HCT116 (cell line): ENCODE data around the gene NTSR2. TPM values are rescaled to one million over a fixed set of nuclear protein-coding genes. Genes with fewer than 3 reads are reported as not detected.

Experiments used
- ATAC-seq: fragments of 200-7000 bp; cut with Tn5 transposase; 2 replicates; pipeline ENCODE4 v1.9.1; 2020; ENCODE audit warnings: mild to moderate bottlenecking, moderate library complexity
- BruUV-seq: library from RNA; stranded (reverse); fragments of 400-500 nt; replicated peaks from 2 replicates; lab custom pipeline; 2021; lab: Mats Ljungman, UMichigan
- CTCF ChIA-PET: fragments of 300-600 bp; sonication (Branson Sonifier 250); formaldehyde crosslinking; loops from one replicate; lab custom pipeline; 2021; ENCODE audit warnings: antibody characterized with exemption; lab: Charles Lee
- POLR2A ChIA-PET: fragments of 300-600, 350-600 bp; sonication (Branson Sonifier 250); formaldehyde crosslinking; loops from one replicate; lab custom pipeline; 2021; ENCODE audit warnings: antibody characterized with exemption; lab: Charles Lee
- RAD21 ChIA-PET, 2 experiments: fragments of 300-600 bp; sonication (Branson Sonifier 250); formaldehyde crosslinking; loops; one replicate each; lab custom pipeline; 2023; ENCODE audit warnings: low total read pairs in 2 of 2; ENCODE audit not compliant: uncharacterized antibody in 2 of 2, unreplicated experiment in 2 of 2, low non-redundant PET in 1 of 2; lab: Charles Lee
- DNase-seq: peaks from one replicate; pipeline ENCODE4 v3.0.0-alpha.2; 2010; ENCODE audit warnings: low read depth, low spot score
- H2AFZ ChIP-seq: fragments of 200-600 bp; shearing (Covaris generic), sonication (generic); 2 replicates; pipeline ENCODE4 v1.6.1; 2017; ENCODE audit warnings: low read depth, mixed run types, mixed read lengths, antibody characterized with exemption, low read length; ENCODE audit not compliant: poor library complexity, severe bottlenecking
- H3K27ac ChIP-seq: 2 replicates; pipeline ENCODE4 v1.5.1; 2012; ENCODE audit warnings: low read depth, low read length
- H3K27me3 ChIP-seq: fragments of 200-600 bp; sonication (generic); 2 replicates; pipeline ENCODE4 v1.6.1; 2016; ENCODE audit warnings: mixed run types, low read length, mixed read lengths; ENCODE audit not compliant: insufficient read depth
- H3K36me3 ChIP-seq, 2 experiments: fragments of 200-500 bp in 1 of 2; fragments of 200-600 bp in 1 of 2; sonication (Bioruptor generic) in 1 of 2; sonication (generic) in 1 of 2; 2 replicates each; pipeline versions ENCODE4 v1.5.1 to v1.6.1; 2014 to 2016; ENCODE audit warnings: low read length in 2 of 2, inconsistent platforms in 1 of 2, mixed read lengths in 1 of 2, mixed run types in 1 of 2; ENCODE audit not compliant: insufficient read depth in 2 of 2, control insufficient read depth in 1 of 2
- H3K4me1 ChIP-seq, 2 experiments: fragments of 200-600 bp in 1 of 2; sonication (generic) in 1 of 2; 2 replicates each; pipeline versions ENCODE4 v1.5.1 to v1.6.1; 2012 to 2017; ENCODE audit warnings: low read length in 2 of 2, inconsistent platforms in 1 of 2, mild to moderate bottlenecking in 1 of 2, mixed read lengths in 1 of 2, mixed run types in 1 of 2, moderate library complexity in 1 of 2; ENCODE audit not compliant: insufficient read depth in 2 of 2, control insufficient read depth in 1 of 2
- H3K4me2 ChIP-seq: fragments of 200-600 bp; sonication (generic); 2 replicates; pipeline ENCODE4 v1.6.1; 2017; ENCODE audit warnings: mixed run types, low read length, mixed read lengths
- H3K4me3 ChIP-seq, 2 experiments: fragments of 200-600 bp in 1 of 2; sonication (generic) in 1 of 2; replicated peaks in 1 of 2; 2 replicates each; pipeline ENCODE4 v1.5.1; 2011 to 2016; ENCODE audit warnings: low read length in 2 of 2, control low read depth in 1 of 2, low read depth in 1 of 2, mild to moderate bottlenecking in 1 of 2, mixed read lengths in 1 of 2, mixed run types in 1 of 2
- H3K79me2 ChIP-seq: fragments of 200-600 bp; sonication (generic); 2 replicates; pipeline ENCODE4 v1.6.1; 2017; ENCODE audit warnings: mild to moderate bottlenecking, mixed run types, low read length, moderate library complexity, mixed read lengths; ENCODE audit not compliant: insufficient read depth
- H3K9ac ChIP-seq: fragments of 200-600 bp; sonication (generic); 2 replicates; pipeline ENCODE4 v1.6.1; 2016; ENCODE audit warnings: low read length, mixed read lengths
- H3K9me2 ChIP-seq: fragments of 200-600 bp; sonication (generic), shearing (Covaris generic); 2 replicates; pipeline ENCODE4 v1.6.1; 2017; ENCODE audit warnings: mixed run types, mild to moderate bottlenecking, moderate library complexity; ENCODE audit not compliant: insufficient read depth
- H3K9me3 ChIP-seq, 2 experiments: fragments of 200-500 bp in 1 of 2; fragments of 200-600 bp in 1 of 2; sonication (Bioruptor generic) in 1 of 2; sonication (generic) in 1 of 2; 2 replicates each; pipeline ENCODE4 v1.6.1; 2014 to 2017; ENCODE audit warnings: low read length in 2 of 2, mixed read lengths in 2 of 2, inconsistent platforms in 1 of 2, low read depth in 1 of 2, mild to moderate bottlenecking in 1 of 2, mixed run types in 1 of 2, moderate library complexity in 1 of 2; ENCODE audit not compliant: control insufficient read depth in 1 of 2, insufficient read depth in 1 of 2
- H4K20me1 ChIP-seq: fragments of 200-600 bp; sonication (generic), shearing (Covaris generic); 2 replicates; pipeline ENCODE4 v1.6.1; 2017; ENCODE audit warnings: mixed run types, mild to moderate bottlenecking, moderate library complexity; ENCODE audit not compliant: insufficient read depth
- CBX3 ChIP-seq: IDR thresholded peaks from 2 replicates; pipeline ENCODE4 v1.6.1; 2012; ENCODE audit warnings: low read depth
- CEBPB ChIP-seq: IDR thresholded peaks from 2 replicates; pipeline ENCODE4 v1.6.1; 2012; ENCODE audit warnings: low read depth
- EGR1 ChIP-seq: IDR thresholded peaks from 2 replicates; pipeline ENCODE4 v1.6.1; 2012; ENCODE audit warnings: low read depth
- ELF1 ChIP-seq: IDR thresholded peaks from 2 replicates; pipeline ENCODE4 v1.6.1; 2012; ENCODE audit warnings: low read depth, borderline replicate concordance
- EZH2 ChIP-seq: fragments of 200-600 bp; sonication (generic); IDR thresholded peaks from 2 replicates; pipeline ENCODE4 v1.6.1; 2017; ENCODE audit warnings: antibody characterized with exemption, mixed run types
- EZH2phosphoT487 ChIP-seq: fragments of 200-600 bp; IDR thresholded peaks from 2 replicates; pipeline ENCODE4 v1.6.1; 2018; ENCODE audit warnings: antibody characterized with exemption, borderline replicate concordance
- POLR2A ChIP-seq: IDR thresholded peaks from 2 replicates; pipeline ENCODE4 v1.7.0; 2011; ENCODE audit warnings: borderline replicate concordance; ENCODE audit not compliant: insufficient read depth, insufficient read length; ENCODE audit errors: extremely low read depth
- RAD21 ChIP-seq: IDR thresholded peaks from 2 replicates; pipeline ENCODE4 v1.6.1; 2012; ENCODE audit warnings: low read depth, mild to moderate bottlenecking
- SIN3A ChIP-seq: IDR thresholded peaks from 2 replicates; pipeline ENCODE4 v1.6.1; 2012; ENCODE audit warnings: low read depth
- SRF ChIP-seq: IDR thresholded peaks from 2 replicates; pipeline ENCODE4 v1.6.1; 2012; ENCODE audit warnings: low read depth
- TCF7L2 ChIP-seq: IDR thresholded peaks from 2 replicates; pipeline ENCODE4 v1.7.0; 2011; ENCODE audit warnings: borderline replicate concordance, inconsistent platforms; ENCODE audit not compliant: insufficient read depth, insufficient read length; ENCODE audit errors: extremely low read depth
- ZFX ChIP-seq: fragments of 450-650 bp; IDR thresholded peaks from 2 replicates; pipeline ENCODE4 v1.6.1; 2017
- ZNF274 ChIP-seq: fragments of 200-500 bp; sonication (Bioruptor generic); IDR thresholded peaks from 2 replicates; pipeline ENCODE4 v1.6.1; 2014; ENCODE audit warnings: mild to moderate bottlenecking, low read depth, low read length, inconsistent platforms
- intact Hi-C: fragments of 100-400 bp; cut with micrococcal nuclease; formaldehyde crosslinking; loops from 2 replicates; pipeline ENCODE4 v1.10.0; 2022
- total RNA-seq: library from RNA; stranded (reverse); gene quantifications from one replicate; pipeline ENCODE4 v1.2.1, GENCODE V29; 2021; ENCODE audit not compliant: unreplicated experiment
- TF ChIP-seq, protein P1 (sequence below): IDR thresholded peaks from 2 replicates; pipeline ENCODE4 v1.6.1; 2012; ENCODE audit warnings: low read depth
- TF ChIP-seq, protein P2 (sequence below): IDR thresholded peaks from 2 replicates; pipeline ENCODE4 v1.6.1; 2012

The NTSR2 gene
- total RNA-seq, 1 experiment from 2014 or later = not detected

DNA sequence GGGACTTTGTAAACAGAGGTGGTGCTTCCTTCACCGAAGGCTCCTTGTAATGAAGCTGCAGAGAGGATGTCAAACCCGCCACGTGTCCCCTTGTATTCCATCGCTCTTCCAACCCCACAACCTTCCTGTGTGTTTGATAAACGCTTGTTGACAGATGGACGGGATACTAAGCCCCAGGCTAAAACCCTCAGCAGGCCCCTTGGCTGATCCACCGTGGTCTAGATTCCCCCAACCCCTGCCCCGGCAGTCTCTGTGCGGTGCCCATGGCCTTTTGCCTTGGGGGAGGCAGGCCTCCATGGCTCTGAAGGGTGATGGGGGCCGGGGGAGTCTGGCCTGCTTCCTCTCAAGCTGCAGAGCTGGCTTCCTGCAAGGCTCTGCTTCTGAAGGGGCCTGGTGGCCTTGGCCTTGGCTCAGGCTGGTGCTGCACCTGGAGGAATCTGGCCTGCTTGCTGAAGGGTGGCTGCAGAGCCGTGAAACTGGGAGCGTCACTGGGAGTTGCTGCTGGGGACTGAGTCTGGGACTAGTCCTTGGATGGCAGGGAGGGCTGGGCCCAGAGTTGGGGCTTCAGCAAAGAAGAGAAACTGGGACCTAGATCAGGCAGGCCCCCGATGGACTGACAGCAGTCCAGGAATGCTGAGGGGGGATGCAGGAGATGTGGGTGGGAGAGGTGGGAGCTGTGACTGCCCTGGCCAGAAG lies 9.6 kb upstream of the NTSR2 start:
- Histone ChIP-seq H3K36me3 (no peaks in the 10 kb centered on the region), H2AFZ (no peak overlapping the region), H3K4me1 (peaks cover 9 to 12% of the 10 kb centered on the region in 2 experiments; a peak in 2 of 4 replicates), H3K4me3 (no peak overlapping the region), H3K79me2 (no peaks in the 10 kb centered on the region), H3K9me3 (no peaks in the 10 kb centered on the region), H3K4me2 (no peak overlapping the region), H3K9me2 (no peaks in the 10 kb centered on the region), H4K20me1 (no peaks in the 10 kb centered on the region), H3K27ac (no peak overlapping the region), H3K9ac (no peak overlapping the region), H3K27me3 (no peaks in the 10 kb centered on the region)
- intact Hi-C loops = loop anchor here (5.0 kb wide), 2 partner anchors 97 to 547 kb away; a partner anchor contains a TSS
- RAD21 ChIA-PET = no interaction called here
- DNase-seq (no peak), ATAC-seq (no peak)
- no TSS peak for BruUV-seq
- no peak for TF ChIP-seq CBX3
- CTCF ChIA-PET = interaction anchor here (2.4 kb wide), 1 partner anchor 13 kb away, joined by 14 read pairs; no protein-coding TSS in a partner anchor
- POLR2A ChIA-PET = no interaction called here

DNA sequence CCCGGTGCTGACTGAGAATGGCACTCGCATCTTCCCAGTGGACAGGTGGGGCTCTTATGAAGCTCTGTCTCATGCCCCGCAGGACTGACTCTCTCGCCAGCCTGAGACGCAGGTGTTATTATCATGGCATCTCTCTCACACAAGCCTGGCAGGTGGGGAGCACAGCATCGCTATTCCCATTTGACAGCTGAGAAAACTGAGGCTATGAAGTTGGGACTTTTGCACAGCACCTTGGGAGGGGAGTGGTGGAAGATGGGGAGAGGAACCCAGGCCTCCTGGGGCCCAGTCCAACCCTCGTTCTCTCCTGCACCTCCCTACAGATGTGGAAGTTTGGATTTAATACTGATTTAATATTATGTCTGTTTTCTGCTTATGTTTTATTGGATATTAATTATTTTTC lies 9.0 kb upstream of the NTSR2 start:
- intact Hi-C loops = no loop called here
- H3K9me3 ChIP-seq = no peaks in the 10 kb centered on the region
- ATAC-seq (no peak), DNase-seq (no peak)
- H3K9ac ChIP-seq = no peak overlapping the region
- POLR2A ChIA-PET = no interaction called here
- TF ChIP-seq EZH2phosphoT487 (no peak), TCF7L2 (no peak), SIN3A (no peak), ZNF274 (no peak), SRF (no peak), ZFX (no peak), CBX3 (no peak), ELF1 (no peak), EGR1 (no peak), POLR2A (no peak), CEBPB (no peak), EZH2 (no peak), RAD21 (no peak)
- TF ChIP-seq, protein P1, sequence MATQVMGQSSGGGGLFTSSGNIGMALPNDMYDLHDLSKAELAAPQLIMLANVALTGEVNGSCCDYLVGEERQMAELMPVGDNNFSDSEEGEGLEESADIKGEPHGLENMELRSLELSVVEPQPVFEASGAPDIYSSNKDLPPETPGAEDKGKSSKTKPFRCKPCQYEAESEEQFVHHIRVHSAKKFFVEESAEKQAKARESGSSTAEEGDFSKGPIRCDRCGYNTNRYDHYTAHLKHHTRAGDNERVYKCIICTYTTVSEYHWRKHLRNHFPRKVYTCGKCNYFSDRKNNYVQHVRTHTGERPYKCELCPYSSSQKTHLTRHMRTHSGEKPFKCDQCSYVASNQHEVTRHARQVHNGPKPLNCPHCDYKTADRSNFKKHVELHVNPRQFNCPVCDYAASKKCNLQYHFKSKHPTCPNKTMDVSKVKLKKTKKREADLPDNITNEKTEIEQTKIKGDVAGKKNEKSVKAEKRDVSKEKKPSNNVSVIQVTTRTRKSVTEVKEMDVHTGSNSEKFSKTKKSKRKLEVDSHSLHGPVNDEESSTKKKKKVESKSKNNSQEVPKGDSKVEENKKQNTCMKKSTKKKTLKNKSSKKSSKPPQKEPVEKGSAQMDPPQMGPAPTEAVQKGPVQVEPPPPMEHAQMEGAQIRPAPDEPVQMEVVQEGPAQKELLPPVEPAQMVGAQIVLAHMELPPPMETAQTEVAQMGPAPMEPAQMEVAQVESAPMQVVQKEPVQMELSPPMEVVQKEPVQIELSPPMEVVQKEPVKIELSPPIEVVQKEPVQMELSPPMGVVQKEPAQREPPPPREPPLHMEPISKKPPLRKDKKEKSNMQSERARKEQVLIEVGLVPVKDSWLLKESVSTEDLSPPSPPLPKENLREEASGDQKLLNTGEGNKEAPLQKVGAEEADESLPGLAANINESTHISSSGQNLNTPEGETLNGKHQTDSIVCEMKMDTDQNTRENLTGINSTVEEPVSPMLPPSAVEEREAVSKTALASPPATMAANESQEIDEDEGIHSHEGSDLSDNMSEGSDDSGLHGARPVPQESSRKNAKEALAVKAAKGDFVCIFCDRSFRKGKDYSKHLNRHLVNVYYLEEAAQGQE = no peak
- TF ChIP-seq, protein P2, sequence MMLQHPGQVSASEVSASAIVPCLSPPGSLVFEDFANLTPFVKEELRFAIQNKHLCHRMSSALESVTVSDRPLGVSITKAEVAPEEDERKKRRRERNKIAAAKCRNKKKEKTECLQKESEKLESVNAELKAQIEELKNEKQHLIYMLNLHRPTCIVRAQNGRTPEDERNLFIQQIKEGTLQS = no peak
- no peak overlapping the region for H3K4me3 ChIP-seq
- no peaks in the 10 kb centered on the region for H3K79me2 ChIP-seq
- peaks cover 9 to 12% of the 10 kb centered on the region in 2 experiments; a peak in 2 of 4 replicates for H3K4me1 ChIP-seq
- no peaks in the 10 kb centered on the region for H3K9me2 ChIP-seq
- no peak overlapping the region for H3K27ac ChIP-seq
- no TSS peak for BruUV-seq
- no peak overlapping the region for H2AFZ ChIP-seq
- H3K36me3 ChIP-seq = no peaks in the 10 kb centered on the region
- CTCF ChIA-PET = no interaction called here
- RAD21 ChIA-PET = no interaction called here
- H3K27me3 ChIP-seq = no peaks in the 10 kb centered on the region
- H4K20me1 ChIP-seq = no peaks in the 10 kb centered on the region
- no peak overlapping the region for H3K4me2 ChIP-seq
